HFF-Myc (cell line): ENCODE data around the gene STRIT1.

Experiments used
- DNase-seq: peaks from one replicate; pipeline ENCODE4 v3.0.0-alpha.2; 2011; ENCODE audit warnings: low read depth; ENCODE audit errors: extremely low read depth
- H3K4me3 ChIP-seq: replicated peaks from 2 replicates; pipeline ENCODE4 v1.5.1; 2011; ENCODE audit warnings: low read depth, mild to moderate bottlenecking, control low read depth, low read length
- CTCF ChIP-seq: IDR thresholded peaks from 2 replicates; pipeline ENCODE4 v1.5.1; 2012; ENCODE audit warnings: mild to moderate bottlenecking, low read depth, low read length, control low read depth; ENCODE audit errors: missing control alignments

STRIT1 gene

GRCh38 chr3:155332716-155333115 lies 39.2 kb upstream of the STRIT1 start:
- DNase-seq = no peak
- TF ChIP-seq CTCF = no peak
- H3K4me3 ChIP-seq = no peak overlapping the region

GRCh38 chr3:155331078-155331477 lies 37.6 kb upstream of the STRIT1 start:
- DNase-seq = no peak
- no peak for TF ChIP-seq CTCF
- H3K4me3 ChIP-seq = no peak overlapping the region

- no peak for DNase-seq
- no peak for TF ChIP-seq CTCF
- H3K4me3 ChIP-seq = no peak overlapping the region
These were observed 36.9 kb upstream of the STRIT1 start for GRCh38 chr3:155330370-155330769.

GRCh38 chr3:155329513-155330048 lies 36.1 kb upstream of the STRIT1 start:
- TF ChIP-seq CTCF = no peak
- DNase-seq = no peak
- no peak overlapping the region for H3K4me3 ChIP-seq

GRCh38 chr3:155327871-155328270 lies 34.4 kb upstream of the STRIT1 start:
- DNase-seq = no peak
- TF ChIP-seq CTCF = no peak

GRCh38 chr3:155327430-155327829 lies 33.9 kb upstream of the STRIT1 start:
- H3K4me3 ChIP-seq = no peak overlapping the region
- TF ChIP-seq CTCF = no peak
- no peak for DNase-seq

More at GRCh38 chr3:155327871-155328270, 34.4 kb upstream of the STRIT1 start:
- H3K4me3 ChIP-seq = no peak overlapping the region

GRCh38 chr3:155326901-155327300 lies 33.4 kb upstream of the STRIT1 start:
- DNase-seq = no peak
- TF ChIP-seq CTCF = no peak
- no peak overlapping the region for H3K4me3 ChIP-seq
